IPS DF 6.9 (cell line): ENCODE data around the gene PTGIR.

Experiments
- DNase-seq: peaks from one replicate; pipeline ENCODE4 v3.0.0-alpha.2; 2013; ENCODE audit warnings: low read depth, low spot score
- H3K27ac ChIP-seq: one replicate; pipeline ENCODE4 v1.5.1; 2013; ENCODE audit warnings: low read length, control low read depth
- H3K27me3 ChIP-seq: 2 replicates; pipeline ENCODE4 v1.6.1; 2013; ENCODE audit warnings: mild to moderate bottlenecking, low read length; ENCODE audit not compliant: control insufficient read depth, insufficient read depth
- H3K36me3 ChIP-seq: 2 replicates; pipeline ENCODE4 v1.6.1; 2013; ENCODE audit warnings: low read length; ENCODE audit not compliant: control insufficient read depth, insufficient read depth
- H3K4me1 ChIP-seq: 2 replicates; pipeline ENCODE4 v1.6.1; 2013; ENCODE audit warnings: low read length; ENCODE audit not compliant: control insufficient read depth, insufficient read depth
- H3K4me3 ChIP-seq: 2 replicates; pipeline ENCODE4 v1.5.1; 2013; ENCODE audit warnings: mild to moderate bottlenecking, low read length
- H3K9me3 ChIP-seq: 2 replicates; pipeline ENCODE4 v1.6.1; 2013; ENCODE audit warnings: low read length, inconsistent platforms; ENCODE audit not compliant: control insufficient read depth, insufficient read depth
- WGBS: extraction: QIAGEN DNeasy Blood & Tissue Kit; methylation state at CpG from one replicate; pipeline ENCODE4 v1.1.7; 2013; ENCODE audit warnings: mixed read lengths, missing lambda C conversion rate; ENCODE audit not compliant: insufficient read length, insufficient coverage; 5-methylcytosine and 5-hydroxymethylcytosine counted together

The PTGIR gene

DNA sequence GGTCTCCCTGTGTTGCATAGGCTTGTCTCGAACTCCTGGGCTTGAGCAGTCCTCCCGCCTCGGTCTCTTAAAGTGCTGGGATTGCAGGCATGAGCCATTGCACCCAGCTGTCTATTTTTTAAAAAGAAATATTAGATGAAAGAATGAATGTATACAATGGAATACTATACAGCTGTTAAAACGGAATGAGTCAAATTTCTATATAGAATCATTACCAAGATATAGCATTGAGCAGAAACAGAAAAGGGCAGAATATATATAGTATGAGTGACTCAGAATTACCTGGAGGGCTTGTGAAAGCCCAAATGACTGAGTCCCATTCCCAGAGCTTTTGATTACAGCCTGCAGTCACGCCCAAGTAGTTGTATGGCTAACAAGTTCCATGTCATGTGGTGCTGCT, 31.7 kb upstream of the PTGIR start:
- 100% methylated on average over 1 of the region's 5 CpGs for WGBS

DNA sequence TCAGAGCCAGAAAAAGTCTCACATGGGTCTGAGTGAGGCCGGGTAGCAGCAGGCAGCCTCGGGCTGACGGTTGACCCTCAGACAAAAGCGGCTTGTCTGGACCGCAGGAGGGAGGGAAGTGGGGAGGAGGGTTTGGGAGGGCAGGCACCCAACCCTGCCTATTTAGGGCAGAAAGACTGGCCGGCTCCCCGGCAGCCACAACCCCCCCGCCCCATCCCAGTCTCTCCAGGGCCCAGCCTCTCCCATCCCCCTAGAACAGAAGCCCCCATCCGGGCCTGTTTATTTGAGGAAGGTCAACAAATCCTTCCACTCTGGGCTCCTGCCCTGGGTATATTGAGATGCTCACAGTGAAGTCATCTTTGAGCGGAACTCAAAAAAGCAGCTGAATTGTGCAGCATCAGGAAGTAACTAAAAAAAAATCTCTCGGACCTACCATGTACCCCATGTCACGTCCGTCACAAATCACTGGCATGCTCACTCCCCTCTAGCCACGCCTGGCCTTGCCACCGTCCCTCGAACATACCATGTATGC, 29.8 kb upstream of the PTGIR start:
- Histone ChIP-seq H3K9me3 (no peaks in the 10 kb centered on the region), H3K27me3 (peaks cover 5% of the 10 kb centered on the region; the same call in 1 of the 2 replicates), H3K4me3 (no peak overlapping the region), H3K36me3 (no peaks in the 10 kb centered on the region), H3K4me1 (no peaks in the 10 kb centered on the region), H3K27ac (no peak overlapping the region)
- WGBS: no CpG with 5 or more reads among the region's 16 CpGs
- no peak for DNase-seq

More for the DNA sequence above, 31.7 kb upstream of the PTGIR start:
- Histone ChIP-seq H3K4me3 (no peak overlapping the region), H3K27me3 (no peaks in the 10 kb centered on the region; the same call in 1 of the 2 replicates), H3K9me3 (no peaks in the 10 kb centered on the region), H3K4me1 (no peaks in the 10 kb centered on the region; the same call in 1 of the 2 replicates), H3K36me3 (no peaks in the 10 kb centered on the region), H3K27ac (no peak overlapping the region)
- no peak for DNase-seq

DNA sequence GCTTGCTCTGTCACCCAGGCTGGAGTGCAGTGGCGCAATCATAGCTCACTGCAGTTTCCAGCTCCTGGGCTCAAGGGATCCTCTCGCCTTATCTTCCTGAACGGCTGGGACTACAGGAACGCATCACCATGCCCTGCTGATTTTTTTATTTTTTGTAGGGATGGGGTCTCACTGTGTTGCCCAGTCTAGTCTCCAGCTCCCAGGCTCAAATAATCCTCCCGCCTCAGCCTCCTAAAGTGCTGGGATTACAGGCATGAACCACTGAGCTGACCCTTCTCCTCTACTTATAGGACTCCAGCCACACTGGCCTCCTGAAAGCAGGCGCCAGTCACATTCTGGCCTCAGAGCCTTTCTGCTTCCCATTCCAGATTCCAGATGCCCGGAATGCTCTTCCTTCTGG, 25.6 kb upstream of the PTGIR start:
- no peak overlapping the region for H3K4me3 ChIP-seq
- H3K4me1 ChIP-seq: 0 out of 2 replicates have a peak, but pooled peaks cover 1% of the 10 kb centered on the region
- H3K27ac ChIP-seq: no peak overlapping the region
- no peaks in the 10 kb centered on the region for H3K9me3 ChIP-seq
- WGBS: no CpG with 5 or more reads among the region's 7 CpGs
- peaks cover 27% of the 10 kb centered on the region for H3K27me3 ChIP-seq
- DNase-seq: no peak
- H3K36me3 ChIP-seq: no peaks in the 10 kb centered on the region; the same call in 1 of the 2 replicates

DNA sequence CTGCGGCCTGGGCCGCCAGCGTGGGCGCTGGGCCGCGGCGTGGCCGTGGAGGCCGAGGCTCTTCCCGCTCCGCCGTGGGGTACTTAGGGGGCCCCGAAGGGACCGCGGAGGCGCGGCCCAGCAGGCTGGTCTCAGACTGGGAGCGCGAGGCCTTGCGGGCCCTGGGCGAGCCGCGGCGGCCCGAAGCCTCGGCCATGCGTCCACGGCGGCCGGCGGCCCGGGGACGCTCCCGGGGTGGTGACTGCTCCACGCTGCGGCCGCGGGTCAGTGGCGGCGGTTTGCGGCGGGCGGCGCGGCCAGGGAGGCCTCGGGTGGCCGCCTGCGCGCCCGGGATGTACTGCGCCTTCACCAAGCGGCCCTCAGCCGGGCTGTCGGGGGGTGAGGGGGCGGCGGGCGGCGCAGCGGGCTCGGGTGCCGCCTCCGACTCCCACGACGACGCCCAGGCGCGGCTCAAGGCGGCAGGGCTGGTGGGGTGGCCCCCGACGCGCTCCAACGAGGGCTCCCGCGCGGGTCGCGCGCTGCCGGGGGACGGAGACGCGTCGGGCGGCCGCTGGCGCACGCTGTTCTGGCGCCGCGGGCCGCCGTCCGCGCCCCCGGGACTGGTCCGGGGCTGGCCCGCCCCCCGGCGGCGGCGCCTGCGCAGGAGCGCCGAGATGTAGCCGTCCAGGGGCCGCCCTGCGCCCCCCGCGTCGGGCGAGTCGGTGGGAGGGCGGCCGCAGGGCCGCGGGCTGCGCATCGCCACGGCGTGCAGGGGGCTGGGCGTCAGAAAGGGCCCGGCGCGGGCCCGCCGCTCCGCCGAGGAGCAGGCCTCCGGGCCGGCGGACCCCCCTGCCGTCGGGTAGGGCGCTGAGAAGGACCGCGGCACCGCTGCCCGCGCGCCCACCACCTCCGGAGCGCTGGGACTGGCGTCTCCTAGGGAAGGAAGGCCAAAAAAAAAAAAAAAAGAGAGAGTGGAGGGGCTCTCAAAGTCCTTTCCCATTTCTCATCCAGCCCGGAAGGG, 24.4 kb upstream of the PTGIR start:
- Histone ChIP-seq H3K27ac (no peak overlapping the region), H3K9me3 (no peaks in the 10 kb centered on the region), H3K36me3 (no peaks in the 10 kb centered on the region; the same call in 1 of the 2 replicates), H3K4me3 (peak overlapping the region; percentile 36), H3K4me1 (0 out of 2 replicates have a peak, but pooled peaks cover 1% of the 10 kb centered on the region), H3K27me3 (peaks cover 27% of the 10 kb centered on the region)
- WGBS: no CpG with 5 or more reads among the region's 144 CpGs
- no peak for DNase-seq

DNA sequence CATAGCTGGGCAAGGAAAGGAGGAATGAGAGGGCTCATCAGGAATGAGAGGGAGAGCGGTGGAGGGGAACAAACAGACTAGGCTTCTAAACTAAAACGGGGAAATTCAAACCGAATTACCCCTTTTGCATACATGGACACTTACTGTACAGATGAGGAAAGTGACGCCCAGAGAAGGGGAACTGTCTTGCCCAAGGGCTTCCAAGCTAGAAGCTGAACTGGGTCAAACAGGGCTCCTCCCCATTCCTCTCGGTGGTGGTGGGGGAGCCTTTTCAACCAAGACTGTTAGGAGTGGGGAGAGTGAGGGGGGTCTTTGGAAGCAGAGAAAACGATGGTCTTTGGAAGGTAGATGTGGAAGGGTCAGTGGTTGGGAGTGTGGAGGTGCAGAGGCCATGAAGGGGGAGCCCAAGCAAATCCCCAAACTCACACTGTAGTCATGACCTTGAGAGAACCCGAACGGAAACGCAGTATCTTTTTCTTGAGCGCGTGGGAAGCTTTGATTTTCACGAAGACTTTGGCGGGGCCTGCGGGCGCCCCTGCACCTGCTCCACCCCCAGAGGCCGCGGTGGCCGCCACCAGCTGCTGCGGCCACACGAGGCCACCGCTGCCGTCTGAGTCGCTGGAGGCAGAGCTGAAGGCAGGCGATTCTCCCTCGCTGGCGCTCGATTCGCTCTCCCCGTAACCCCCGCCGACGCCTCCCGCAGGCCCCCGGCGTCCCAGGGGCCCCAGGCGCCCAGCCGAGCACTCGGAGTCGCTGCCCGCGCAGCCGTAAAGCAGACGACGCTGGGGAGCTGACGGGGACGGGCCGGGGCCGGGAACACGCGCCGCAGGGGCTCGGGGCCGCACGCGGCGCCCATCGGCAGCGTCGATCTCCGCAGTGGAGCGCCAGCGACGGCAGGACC, 23.4 kb upstream of the PTGIR start:
- no peak for DNase-seq
- Histone ChIP-seq H3K4me3 (peak overlapping the region; percentile 36), H3K27me3 (peaks cover 27% of the 10 kb centered on the region), H3K27ac (no peak overlapping the region), H3K4me1 (0 out of 2 replicates have a peak, but pooled peaks cover 1% of the 10 kb centered on the region), H3K9me3 (no peaks in the 10 kb centered on the region), H3K36me3 (no peaks in the 10 kb centered on the region; the same call in 1 of the 2 replicates)
- no CpG with 5 or more reads among the region's 63 CpGs for WGBS

DNA sequence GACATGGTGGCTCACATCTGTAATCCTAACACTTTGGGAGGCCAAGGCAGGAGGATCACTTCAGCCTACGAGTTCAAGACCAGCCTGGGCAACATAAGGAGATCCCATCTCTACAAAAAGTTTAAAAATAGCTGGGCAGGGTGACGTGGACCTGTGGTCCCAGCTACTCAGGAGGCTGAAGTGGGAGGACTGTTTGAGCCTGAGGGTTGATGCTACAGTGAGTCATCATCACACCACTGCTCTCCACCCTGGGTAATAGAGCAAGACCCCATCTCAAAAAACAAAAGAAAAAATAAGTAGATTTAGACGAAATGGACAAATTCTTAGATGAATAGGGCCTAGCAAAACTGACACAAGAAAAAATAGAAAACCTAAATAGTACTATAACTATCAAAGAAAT, 21.5 kb upstream of the PTGIR start:
- Histone ChIP-seq H3K4me3 (no peak overlapping the region), H3K27me3 (peaks cover 27% of the 10 kb centered on the region), H3K4me1 (0 out of 2 replicates have a peak, but pooled peaks cover 1% of the 10 kb centered on the region), H3K27ac (no peak overlapping the region), H3K9me3 (no peaks in the 10 kb centered on the region), H3K36me3 (no peaks in the 10 kb centered on the region; the same call in 1 of the 2 replicates)
- no CpG with 5 or more reads among the region's 3 CpGs for WGBS
- DNase-seq: no peak

DNA sequence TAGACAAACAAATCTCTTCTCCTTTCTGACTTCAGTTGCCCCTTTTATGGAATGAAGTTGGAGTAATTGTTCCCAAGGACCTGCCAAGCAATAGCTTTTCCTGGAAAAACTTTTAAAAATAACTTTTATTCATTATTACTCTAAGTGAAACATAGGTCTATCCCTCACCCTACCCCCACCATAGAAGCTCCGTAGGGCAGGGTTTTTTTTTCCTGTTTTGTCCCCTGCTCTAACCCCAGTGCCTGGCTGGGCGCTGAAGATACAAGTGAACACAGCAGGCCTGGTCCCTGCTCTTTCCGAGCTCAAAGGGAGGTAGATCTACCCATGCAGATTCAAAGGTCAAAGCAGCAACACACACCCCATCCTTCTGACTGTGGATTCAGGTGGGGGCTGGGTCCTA, 19.8 kb upstream of the PTGIR start:
- Histone ChIP-seq H3K27me3 (peaks cover 23% of the 10 kb centered on the region), H3K4me3 (no peak overlapping the region), H3K36me3 (no peaks in the 10 kb centered on the region; the same call in 1 of the 2 replicates), H3K4me1 (0 out of 2 replicates have a peak, but pooled peaks cover 1% of the 10 kb centered on the region), H3K27ac (no peak overlapping the region), H3K9me3 (no peaks in the 10 kb centered on the region)
- no peak for DNase-seq
- no CpG with 5 or more reads among the region's 3 CpGs for WGBS

DNA sequence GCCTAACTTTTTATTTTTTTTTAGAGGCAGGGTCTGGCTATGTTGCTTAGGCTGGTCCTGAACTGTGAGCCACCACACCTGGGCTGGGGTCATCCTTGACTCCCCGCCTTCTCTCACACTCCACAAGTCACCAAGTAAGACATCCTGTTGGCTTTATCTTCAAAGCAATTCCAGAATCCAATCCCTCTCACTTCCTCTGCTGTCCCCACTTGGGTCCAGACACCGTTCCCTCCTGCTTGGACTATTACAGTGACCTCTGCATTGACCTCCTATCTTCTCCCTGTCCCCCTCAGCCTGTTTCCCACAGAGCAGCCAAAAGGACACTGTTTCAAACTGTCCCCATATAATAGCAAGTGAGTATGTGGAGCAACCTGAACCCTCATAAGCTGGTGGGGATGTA, 15.8 kb upstream of the PTGIR start:
- Histone ChIP-seq H3K4me3 (no peak overlapping the region), H3K27me3 (peaks cover 14% of the 10 kb centered on the region; the same call in 1 of the 2 replicates), H3K9me3 (no peaks in the 10 kb centered on the region), H3K27ac (no peak overlapping the region), H3K36me3 (no peaks in the 10 kb centered on the region), H3K4me1 (0 out of 2 replicates have a peak, but pooled peaks cover 2% of the 10 kb centered on the region)
- no CpG with 5 or more reads among the region's 2 CpGs for WGBS
- no peak for DNase-seq

DNA sequence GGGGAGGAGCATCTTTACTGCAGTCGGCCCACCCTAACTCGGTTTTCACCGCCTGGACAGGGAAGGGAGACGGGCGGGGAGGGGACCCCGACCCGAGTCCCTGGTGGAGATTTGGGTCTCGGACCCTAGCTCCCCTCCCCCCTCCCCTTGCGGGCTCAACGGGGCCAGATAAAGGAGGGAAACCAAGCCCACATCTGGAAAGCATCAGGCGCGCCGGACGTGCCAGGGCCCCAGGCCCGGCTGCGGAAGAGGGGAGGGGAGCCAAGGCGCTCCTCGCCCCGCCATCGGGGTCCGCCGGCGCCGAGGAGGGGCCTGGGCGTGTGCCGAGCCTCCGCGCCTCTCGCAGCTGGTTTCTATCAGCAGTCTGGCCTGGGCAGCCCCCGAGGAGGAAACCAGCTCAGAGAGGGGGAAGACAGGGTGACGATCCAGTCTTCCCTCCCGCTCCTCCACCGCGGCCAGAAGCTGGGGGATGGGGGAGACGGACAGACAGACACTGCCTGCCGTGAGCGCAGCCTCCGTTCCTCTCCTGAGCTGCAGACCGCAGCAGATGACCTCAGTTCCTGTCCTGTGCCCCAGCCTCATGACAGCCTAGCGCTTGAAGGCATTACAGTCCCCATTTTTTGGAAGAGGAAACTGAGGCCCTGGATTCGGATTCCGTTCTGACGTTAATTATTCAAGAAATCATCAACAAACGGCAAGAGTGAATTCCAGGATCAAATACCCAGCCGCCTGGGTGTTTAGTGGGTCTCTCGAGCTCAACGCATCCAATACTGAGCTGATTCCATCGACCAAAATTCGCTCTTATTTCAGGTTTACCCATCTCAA, 14.7 kb upstream of the PTGIR start:
- DNase-seq: no peak
- WGBS: no CpG with 5 or more reads among the region's 49 CpGs
- no peaks in the 10 kb centered on the region for H3K9me3 ChIP-seq
- peaks cover 19% of the 10 kb centered on the region; the same call in 1 of the 2 replicates for H3K27me3 ChIP-seq
- 0 out of 2 replicates have a peak, but pooled peaks cover 2% of the 10 kb centered on the region for H3K4me1 ChIP-seq
- no peaks in the 10 kb centered on the region for H3K36me3 ChIP-seq
- peak overlapping the region; percentile 56; the same call in 1 of the 2 replicates for H3K4me3 ChIP-seq
- no peak overlapping the region for H3K27ac ChIP-seq
